Endodermal cell (in vitro differentiated cells): ENCODE results near the gene TANK. TPM values are rescaled to one million over a fixed set of nuclear protein-coding genes. Genes with fewer than 3 reads are reported as not detected.
A peak's percentile ranks its signal among the peaks of the same experiment; 100 is the strongest.

ENCODE experiments used
- DNase-seq: peaks from one replicate; pipeline ENCODE4 v3.0.0-alpha.2; 2017
- H3K27ac ChIP-seq: 2 replicates; pipeline ENCODE4 v1.5.1; 2013; ENCODE audit warnings: mild to moderate bottlenecking, low read depth, low read length, moderate library complexity
- H3K27me3 ChIP-seq: 2 replicates; pipeline ENCODE4 v1.6.1; 2013; ENCODE audit warnings: mild to moderate bottlenecking, low read length, moderate library complexity; ENCODE audit not compliant: insufficient read depth, control insufficient read depth, poor library complexity, severe bottlenecking
- H3K36me3 ChIP-seq: 2 replicates; pipeline ENCODE4 v1.7.0; 2013; ENCODE audit warnings: mild to moderate bottlenecking, low read length, moderate library complexity; ENCODE audit not compliant: control insufficient read depth, insufficient read depth
- H3K4me1 ChIP-seq: one replicate; pipeline ENCODE4 v1.7.0; 2013; ENCODE audit warnings: low read length; ENCODE audit not compliant: control insufficient read depth, insufficient read depth
- H3K4me3 ChIP-seq: 2 replicates; pipeline ENCODE4 v1.5.1; 2013; ENCODE audit warnings: mild to moderate bottlenecking, low read length, moderate library complexity
- H3K9ac ChIP-seq: 2 replicates; pipeline ENCODE4 v1.6.1; 2013; ENCODE audit warnings: mild to moderate bottlenecking, low read length, moderate library complexity; ENCODE audit not compliant: poor library complexity, severe bottlenecking; ENCODE audit errors: extremely low read depth
- H3K9me3 ChIP-seq: 2 replicates; pipeline ENCODE4 v1.6.1; 2013; ENCODE audit warnings: mild to moderate bottlenecking, low read length, moderate library complexity; ENCODE audit not compliant: control insufficient read depth
- H3K27ac Mint-ChIP-seq: 2 replicates; pipeline ENCODE4 v1.8.0; 2020; ENCODE audit warnings: mixed read lengths
- H3K27me3 Mint-ChIP-seq: 2 replicates; pipeline ENCODE4 v1.8.0; 2021; ENCODE audit warnings: mild to moderate bottlenecking, mixed read lengths; ENCODE audit not compliant: insufficient read depth
- H3K36me3 Mint-ChIP-seq: 2 replicates; pipeline ENCODE4 v1.8.0; 2020; ENCODE audit warnings: low read depth, mixed read lengths
- H3K4me1 Mint-ChIP-seq: 2 replicates; pipeline ENCODE4 v1.8.0; 2020; ENCODE audit warnings: mixed read lengths
- H3K4me3 Mint-ChIP-seq: 2 replicates; pipeline ENCODE4 v1.8.0; 2020; ENCODE audit warnings: mild to moderate bottlenecking, moderate library complexity, mixed read lengths
- H3K9me3 Mint-ChIP-seq: 2 replicates; pipeline ENCODE4 v1.8.0; 2020; ENCODE audit warnings: mild to moderate bottlenecking, mixed read lengths
- WGBS, 2 experiments: methylation state at CpG; one replicate each; pipeline versions ENCODE4 v1.1.5 to v1.1.7; 2013; ENCODE audit warnings: missing lambda C conversion rate in 2 of 2, mixed read lengths in 1 of 2; ENCODE audit not compliant: insufficient coverage in 1 of 2, insufficient read length in 1 of 2; 5-methylcytosine and 5-hydroxymethylcytosine counted together
- total RNA-seq, 2 donors: library from RNA; stranded (reverse); fragmentation: NEBNext Ultra II Directional in 1 of 2; extraction: Animal tissue kit (Norgen Biotek cat#: 25700) in 1 of 2; gene quantifications; 2 replicates in 1 of 2; 3 replicates in 1 of 2; pipeline ENCODE4 v1.2.1, GENCODE V29; 2021
- TF ChIP-seq, protein P1 (sequence below): fragments of 200-600 bp; sonication (generic); conservative IDR thresholded peaks from 2 replicates; pipeline ENCODE4 v1.5.0; 2021; ENCODE audit warnings: antibody characterized with exemption, mild to moderate bottlenecking

The TANK gene
- total RNA-seq, 2 donors from 2014 or later = 22.4 to 33.2 TPM

DNA sequence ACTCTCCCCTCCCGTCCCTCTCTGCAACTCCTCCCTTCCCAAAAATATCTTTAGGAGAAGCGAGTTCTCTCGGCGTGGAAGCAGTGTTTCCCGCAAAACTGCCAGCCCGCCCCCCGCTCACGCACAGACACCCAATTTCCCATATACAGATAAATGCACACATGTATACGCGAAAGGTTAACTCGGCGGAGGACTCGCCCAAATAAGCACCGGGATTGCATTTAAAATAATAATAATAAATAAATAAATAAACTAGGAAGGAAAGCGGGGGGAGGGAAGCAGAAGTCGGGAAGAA is 78.0 kb downstream of the TANK start:
- Histone ChIP-seq H3K9ac (peak overlapping the region; percentile 24), H3K27me3 (peaks cover 12% of the 10 kb centered on the region), H3K4me1 (peaks cover 5% of the 10 kb centered on the region), H3K27ac (peak overlapping the region; percentile 47), H3K4me3 (peak overlapping the region; percentile 79), H3K9me3 (no peaks in the 10 kb centered on the region), H3K36me3 (peaks cover 3% of the 10 kb centered on the region)
- Mint-ChIP-seq H3K9me3 (no peaks in the 10 kb centered on the region), H3K36me3 (no peaks in the 10 kb centered on the region), H3K4me3 (peak overlapping the region; percentile 73), H3K27me3 (peaks cover 33% of the 10 kb centered on the region), H3K27ac (no peak overlapping the region), H3K4me1 (peaks cover 8% of the 10 kb centered on the region)
- TF ChIP-seq, protein P1, sequence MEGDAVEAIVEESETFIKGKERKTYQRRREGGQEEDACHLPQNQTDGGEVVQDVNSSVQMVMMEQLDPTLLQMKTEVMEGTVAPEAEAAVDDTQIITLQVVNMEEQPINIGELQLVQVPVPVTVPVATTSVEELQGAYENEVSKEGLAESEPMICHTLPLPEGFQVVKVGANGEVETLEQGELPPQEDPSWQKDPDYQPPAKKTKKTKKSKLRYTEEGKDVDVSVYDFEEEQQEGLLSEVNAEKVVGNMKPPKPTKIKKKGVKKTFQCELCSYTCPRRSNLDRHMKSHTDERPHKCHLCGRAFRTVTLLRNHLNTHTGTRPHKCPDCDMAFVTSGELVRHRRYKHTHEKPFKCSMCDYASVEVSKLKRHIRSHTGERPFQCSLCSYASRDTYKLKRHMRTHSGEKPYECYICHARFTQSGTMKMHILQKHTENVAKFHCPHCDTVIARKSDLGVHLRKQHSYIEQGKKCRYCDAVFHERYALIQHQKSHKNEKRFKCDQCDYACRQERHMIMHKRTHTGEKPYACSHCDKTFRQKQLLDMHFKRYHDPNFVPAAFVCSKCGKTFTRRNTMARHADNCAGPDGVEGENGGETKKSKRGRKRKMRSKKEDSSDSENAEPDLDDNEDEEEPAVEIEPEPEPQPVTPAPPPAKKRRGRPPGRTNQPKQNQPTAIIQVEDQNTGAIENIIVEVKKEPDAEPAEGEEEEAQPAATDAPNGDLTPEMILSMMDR = no peak
- no peak for DNase-seq
- 0 to 2% methylated on average over 1 to 12 of the region's 16 CpGs for WGBS, 2 experiments

DNA sequence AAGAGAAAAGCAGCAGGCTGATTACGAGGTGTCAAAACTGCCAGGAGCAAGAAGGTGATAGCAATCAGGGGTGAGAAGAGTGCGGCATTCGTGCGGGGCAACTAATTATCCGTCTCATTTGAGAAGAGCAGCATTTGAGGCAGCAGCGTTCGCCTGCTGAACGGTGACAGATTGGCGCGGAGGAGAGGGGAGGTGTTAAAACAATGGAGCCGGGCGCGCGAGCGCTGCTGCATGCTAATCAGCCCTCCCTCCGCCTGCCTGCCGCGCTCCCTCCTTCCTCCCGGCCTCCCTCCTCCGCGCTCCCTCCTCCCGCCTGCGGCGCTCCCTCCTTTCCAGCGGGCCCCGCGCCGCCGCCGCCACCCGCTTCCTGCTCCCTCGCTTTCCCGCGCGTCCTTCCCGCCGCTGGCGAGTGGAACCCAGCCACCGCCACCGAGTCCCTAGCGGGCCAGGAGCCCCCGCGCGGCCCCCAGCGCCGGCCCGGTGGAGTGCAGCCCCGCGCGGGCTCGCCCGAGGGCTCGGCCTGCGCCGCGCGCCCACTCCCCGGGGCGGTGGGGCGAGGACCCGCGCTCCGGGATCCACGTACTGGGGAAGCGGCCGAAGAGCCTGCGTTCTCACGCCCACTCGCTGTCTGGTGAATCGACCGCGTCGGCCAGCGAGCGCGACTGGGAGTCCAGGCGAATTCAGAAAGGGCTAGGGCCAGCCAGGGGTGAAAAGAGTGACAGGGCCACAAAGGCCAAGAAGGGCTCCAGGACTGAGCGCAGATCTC is 78.5 kb downstream of the TANK start:
- H3K4me1 ChIP-seq = peaks cover 9% of the 10 kb centered on the region
- TF ChIP-seq, protein P1 = peak; percentile 9
- H3K4me3 Mint-ChIP-seq = peak overlapping the region; percentile 73
- H3K36me3 ChIP-seq = peaks cover 3% of the 10 kb centered on the region
- H3K9me3 Mint-ChIP-seq = no peaks in the 10 kb centered on the region
- WGBS, 2 experiments = 1 to 2% methylated on average over 20 to 78 of the region's 78 CpGs
- H3K27ac ChIP-seq = peak overlapping the region; percentile 36
- H3K9me3 ChIP-seq = no peaks in the 10 kb centered on the region
- peak; percentile 94 for DNase-seq
- H3K27me3 Mint-ChIP-seq = peaks cover 34% of the 10 kb centered on the region
- H3K36me3 Mint-ChIP-seq = no peaks in the 10 kb centered on the region
- H3K4me3 ChIP-seq = peak overlapping the region; percentile 79
- peaks cover 14% of the 10 kb centered on the region for H3K4me1 Mint-ChIP-seq
- peak overlapping the region; percentile 85 for H3K27ac Mint-ChIP-seq
- H3K9ac ChIP-seq = no peak overlapping the region
- peaks cover 12% of the 10 kb centered on the region for H3K27me3 ChIP-seq

DNA sequence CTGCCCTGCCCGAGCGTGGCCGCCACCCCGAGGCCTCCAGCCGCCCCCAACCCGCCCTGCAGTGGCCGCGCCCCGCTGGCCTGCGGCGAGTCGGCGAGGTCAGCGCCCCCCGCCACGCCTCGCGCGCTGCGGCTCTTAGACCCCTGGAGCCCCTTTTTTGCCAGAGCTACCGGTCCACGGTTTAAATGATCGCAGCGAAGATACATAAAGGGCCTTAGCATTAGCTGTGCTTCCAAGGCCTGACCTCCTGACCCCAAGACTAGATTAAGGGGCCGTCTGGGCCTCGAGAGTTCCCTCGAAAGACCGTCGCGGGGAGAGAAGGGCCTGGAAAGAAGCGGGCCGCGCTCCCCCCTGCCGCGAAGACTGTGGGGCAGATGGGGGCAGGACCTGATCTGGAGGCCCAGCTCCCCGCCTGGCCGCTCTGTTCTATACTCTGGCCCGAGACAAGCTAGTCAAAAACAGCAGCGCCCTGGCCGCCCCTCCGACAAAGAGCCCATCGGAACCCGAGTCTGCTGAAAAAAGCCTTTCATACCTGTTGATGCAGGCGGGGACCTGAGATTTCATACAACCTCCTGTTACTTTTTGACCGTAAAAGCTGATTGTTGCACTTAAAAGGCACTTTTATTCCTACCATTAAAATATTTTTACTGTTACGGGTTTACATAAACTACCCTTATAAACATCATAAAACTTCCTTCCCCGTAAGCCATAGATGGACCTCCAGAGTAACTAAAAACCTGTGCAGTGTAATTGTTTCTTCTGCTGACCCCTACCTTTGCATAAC is 79.3 kb downstream of the TANK start:
- H3K27ac Mint-ChIP-seq = no peak overlapping the region
- H3K9me3 ChIP-seq = no peaks in the 10 kb centered on the region
- peak overlapping the region; percentile 79 for H3K4me3 ChIP-seq
- peaks cover 12% of the 10 kb centered on the region for H3K27me3 ChIP-seq
- WGBS, 2 experiments = 27 to 36% methylated on average over 19 to 47 of the region's 47 CpGs
- H3K36me3 Mint-ChIP-seq = no peaks in the 10 kb centered on the region
- H3K9ac ChIP-seq = no peak overlapping the region
- no peaks in the 10 kb centered on the region for H3K9me3 Mint-ChIP-seq
- H3K4me3 Mint-ChIP-seq = peak overlapping the region; percentile 73
- peaks cover 21% of the 10 kb centered on the region for H3K4me1 Mint-ChIP-seq
- TF ChIP-seq, protein P1 = no peak
- peak overlapping the region; percentile 36 for H3K27ac ChIP-seq
- peak; percentile 83 for DNase-seq
- H3K27me3 Mint-ChIP-seq = peaks cover 34% of the 10 kb centered on the region
- peaks cover 9% of the 10 kb centered on the region for H3K4me1 ChIP-seq
- peaks cover 3% of the 10 kb centered on the region for H3K36me3 ChIP-seq
